GM21786 (cell line): Measurements from ENCODE around the gene TGFBR1.

Experiments used
- ATAC-seq: cut with Tn5 transposase; IDR thresholded peaks from one replicate; pipeline ENCODE4 v1.9.1; 2021; ENCODE audit not compliant: unreplicated experiment

Gene TGFBR1

GRCh38 chr9:99130069-99130468, 25.2 kb downstream of the TGFBR1 start:
- peak; percentile 75 for ATAC-seq

GRCh38 chr9:99133145-99133544, 28.2 kb downstream of the TGFBR1 start:
- ATAC-seq: no peak

- ATAC-seq: no peak
These were observed 30.0 kb downstream of the TGFBR1 start for GRCh38 chr9:99134893-99135341.

GRCh38 chr9:99135456-99135855, 30.5 kb downstream of the TGFBR1 start:
- peak; percentile 57 for ATAC-seq

- ATAC-seq: no peak
These were observed 32.3 kb downstream of the TGFBR1 start for GRCh38 chr9:99137225-99137624.

- ATAC-seq: no peak
These were observed 33.0 kb downstream of the TGFBR1 start for GRCh38 chr9:99137891-99138290.

GRCh38 chr9:99138424-99139284, 33.7 kb downstream of the TGFBR1 start:
- ATAC-seq: no peak

GRCh38 chr9:99139868-99140267, 35.0 kb downstream of the TGFBR1 start:
- no peak for ATAC-seq

GRCh38 chr9:99140685-99141314, 35.9 kb downstream of the TGFBR1 start:
- peak; percentile 71 for ATAC-seq

- no peak for ATAC-seq
These were observed 36.9 kb downstream of the TGFBR1 start for GRCh38 chr9:99141849-99142248.

- ATAC-seq: no peak
These were observed 37.4 kb downstream of the TGFBR1 start for GRCh38 chr9:99142275-99142674.

- ATAC-seq: no peak
These were observed 38.7 kb downstream of the TGFBR1 start for GRCh38 chr9:99143655-99144054.

- no peak for ATAC-seq
These were observed 40.1 kb downstream of the TGFBR1 start for GRCh38 chr9:99144966-99145365.

GRCh38 chr9:99146574-99146973, 41.7 kb downstream of the TGFBR1 start:
- no peak for ATAC-seq

GRCh38 chr9:99147177-99147576, 42.3 kb downstream of the TGFBR1 start:
- ATAC-seq: no peak

GRCh38 chr9:99150451-99151171, 45.7 kb downstream of the TGFBR1 start:
- no peak for ATAC-seq

- ATAC-seq: no peak
These were observed 49.4 kb downstream of the TGFBR1 start for GRCh38 chr9:99154356-99154755.

- no peak for ATAC-seq
These were observed 50.8 kb downstream of the TGFBR1 start for GRCh38 chr9:99155736-99156135.

GRCh38 chr9:99158629-99159028, 53.7 kb downstream of the TGFBR1 start:
- no peak for ATAC-seq

- ATAC-seq: no peak
These were observed 55.3 kb downstream of the TGFBR1 start for GRCh38 chr9:99160173-99160572.

- ATAC-seq: peak; percentile 51
These were observed 57.9 kb downstream of the TGFBR1 start for GRCh38 chr9:99162759-99163364.
